CD4-positive, alpha-beta memory T cell (primary cell): ENCODE measurements around the gene MAP3K9. TPM values are rescaled to one million over a fixed set of nuclear protein-coding genes. Genes with fewer than 3 reads are reported as not detected.

Experiments
- CTCF ChIA-PET: fragments of 350-600 bp; sonication (Branson Sonifier 250); formaldehyde crosslinking; loops from one replicate; lab custom pipeline; 2021; ENCODE audit warnings: inconsistent platforms; ENCODE audit not compliant: partially characterized antibody; lab: Charles Lee
- POLR2A ChIA-PET: fragments of 350-600 bp; sonication (Branson Sonifier 250); formaldehyde crosslinking; loops from one replicate; lab custom pipeline; 2021; ENCODE audit not compliant: partially characterized antibody; lab: Charles Lee
- DNase-seq, 5 donors: peaks; one replicate each; pipeline versions ENCODE4 v3.0.0 to v3.0.0-alpha.2; 2020 to 2022; ENCODE audit warnings: mixed read lengths in 1 of 5
- H3K27ac ChIP-seq: one replicate; pipeline ENCODE4 v1.7.0; 2013; ENCODE audit warnings: low read depth, low read length
- H3K27me3 ChIP-seq: 2 replicates; pipeline ENCODE4 v1.7.0; 2013; ENCODE audit warnings: mild to moderate bottlenecking, low read length, moderate library complexity; ENCODE audit not compliant: insufficient read depth
- H3K36me3 ChIP-seq: 2 replicates; pipeline ENCODE4 v1.7.0; 2013; ENCODE audit warnings: mild to moderate bottlenecking, low read length, moderate library complexity; ENCODE audit not compliant: insufficient read depth
- H3K4me1 ChIP-seq: 2 replicates; pipeline ENCODE4 v1.7.0; 2013; ENCODE audit warnings: mild to moderate bottlenecking, low read length, moderate library complexity; ENCODE audit not compliant: insufficient read depth
- H3K4me3 ChIP-seq, 2 donors: one replicate each; pipeline ENCODE4 v1.7.0; 2013; ENCODE audit warnings: low read length in 2 of 2, mild to moderate bottlenecking in 1 of 2
- H3K9me3 ChIP-seq, 2 donors: one replicate each; pipeline ENCODE4 v1.7.0; 2013; ENCODE audit warnings: low read length in 2 of 2, control low read depth in 1 of 2; ENCODE audit not compliant: control insufficient read depth in 1 of 2
- H3K27ac Mint-ChIP-seq, 7 donors: one replicate each; pipeline ENCODE4 v1.8.0; 2020 to 2021; ENCODE audit warnings: mixed read lengths in 7 of 7, mild to moderate bottlenecking in 6 of 7, inconsistent platforms in 3 of 7, moderate library complexity in 3 of 7
- H3K27me3 Mint-ChIP-seq, 2 donors: one replicate each; pipeline ENCODE4 v1.8.0; 2020 to 2021; ENCODE audit warnings: mixed read lengths in 2 of 2
- H3K36me3 Mint-ChIP-seq, 2 donors: one replicate each; pipeline ENCODE4 v1.8.0; 2020 to 2021; ENCODE audit warnings: mixed read lengths in 2 of 2, inconsistent platforms in 1 of 2, mild to moderate bottlenecking in 1 of 2
- H3K4me1 Mint-ChIP-seq, 4 donors: one replicate each; pipeline ENCODE4 v1.8.0; 2020 to 2021; ENCODE audit warnings: mixed read lengths in 4 of 4, mild to moderate bottlenecking in 1 of 4
- H3K4me3 Mint-ChIP-seq, 8 donors: one replicate each; pipeline ENCODE4 v1.8.0; 2020 to 2021; ENCODE audit warnings: mixed read lengths in 8 of 8, mild to moderate bottlenecking in 7 of 8, moderate library complexity in 6 of 8, inconsistent platforms in 3 of 8
- H3K9me3 Mint-ChIP-seq, 8 donors: one replicate each; pipeline ENCODE4 v1.8.0; 2020 to 2021; ENCODE audit warnings: mixed read lengths in 8 of 8, mild to moderate bottlenecking in 5 of 8, inconsistent platforms in 3 of 8, moderate library complexity in 1 of 8
- intact Hi-C: fragments of 100-400 bp; cut with micrococcal nuclease; formaldehyde crosslinking; loops from one replicate; pipeline ENCODE4 v1.15.1; 2023
- polyA plus RNA-seq, 2 donors: library from polyadenylated mRNA; unstranded; fragments of 300-500 nt; fragmentation: Illumina TruSeq; gene quantifications; one replicate each; pipeline ENCODE4 v1.2.3, GENCODE V29; 2021
- total RNA-seq, 2 experiments: library from RNA; stranded (reverse); gene quantifications; one replicate each; pipeline ENCODE4 v1.2.3, GENCODE V29; 2021

MAP3K9 gene
- total and polyA plus RNA-seq, 4 experiments from 2014 or later: 0.47 to 6.4 (median 3.5) TPM

- Mint-ChIP-seq H3K36me3 (peaks cover 0 to 2% of the 10 kb centered on the region in 2 donors), H3K4me1 (no peaks in the 10 kb centered on the region), H3K4me3 (no peak overlapping the region), H3K27me3 (no peaks in the 10 kb centered on the region), H3K27ac (no peak overlapping the region), H3K9me3 (peaks cover 3 to 13% (median 8%) of the 10 kb centered on the region in 8 donors)
- intact Hi-C loops: no loop called here
- POLR2A ChIA-PET: no interaction called here
- Histone ChIP-seq H3K36me3 (no peaks in the 10 kb centered on the region), H3K9me3 (no peaks in the 10 kb centered on the region), H3K27me3 (no peaks in the 10 kb centered on the region), H3K4me3 (no peak overlapping the region), H3K27ac (no peak overlapping the region), H3K4me1 (no peaks in the 10 kb centered on the region)
- no peak for DNase-seq
- CTCF ChIA-PET: no interaction called here
These were observed 21.9 kb upstream of the MAP3K9 start for GRCh38 chr14:70830998-70831781.

- Histone ChIP-seq H3K27ac (no peak overlapping the region), H3K9me3 (no peaks in the 10 kb centered on the region), H3K4me3 (no peak overlapping the region), H3K27me3 (no peaks in the 10 kb centered on the region), H3K4me1 (no peaks in the 10 kb centered on the region), H3K36me3 (no peaks in the 10 kb centered on the region)
- H3K4me3 Mint-ChIP-seq: no peak overlapping the region
- DNase-seq: no peak
- CTCF ChIA-PET: interaction anchor here (1.1 to 3.9 kb wide), 4 partner anchors 11 to 195 kb away, joined by 3 to 26 read pairs (median 3); no protein-coding TSS in a partner anchor
- H3K27ac Mint-ChIP-seq: no peak overlapping the region
- intact Hi-C loops: no loop called here
- H3K36me3 Mint-ChIP-seq: no peaks in the 10 kb centered on the region
- no peaks in the 10 kb centered on the region for H3K27me3 Mint-ChIP-seq
- H3K9me3 Mint-ChIP-seq: no peaks in the 10 kb centered on the region
- H3K4me1 Mint-ChIP-seq: peaks cover 1 to 9% (median 4%) of the 10 kb centered on the region in 4 donors
- POLR2A ChIA-PET: interaction anchor here (1.7 kb wide), 1 partner anchor 79 kb away, joined by 6 read pairs; the partner anchor contains the start of gene PCNX1
These were observed 18.9 kb upstream of the MAP3K9 start for GRCh38 chr14:70828188-70828587.

DNA sequence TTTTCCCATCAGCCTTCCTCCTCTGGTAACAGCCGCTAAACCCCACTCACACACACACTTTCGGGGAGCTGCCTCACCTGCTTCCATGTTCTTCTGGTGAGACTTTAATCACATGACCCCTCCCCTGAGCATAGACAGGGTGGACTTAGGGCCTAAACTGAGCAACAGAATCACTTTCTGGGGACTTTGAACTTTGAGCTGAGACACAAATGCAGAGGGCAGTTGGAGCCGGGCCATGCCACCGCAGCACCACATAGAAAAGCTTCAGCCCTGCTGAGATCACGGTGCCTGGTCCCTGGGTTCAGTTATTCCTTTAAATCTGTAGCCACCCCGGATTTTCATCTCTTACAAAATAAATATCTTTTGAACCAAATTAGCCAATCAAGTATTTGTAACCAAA is 18.4 kb upstream of the MAP3K9 start:
- peaks cover 3% of the 10 kb centered on the region for H3K4me1 ChIP-seq
- H3K4me3 ChIP-seq: no peak overlapping the region
- no peaks in the 10 kb centered on the region for H3K9me3 ChIP-seq
- Mint-ChIP-seq H3K4me1 (peaks cover 5 to 13% (median 7%) of the 10 kb centered on the region in 4 donors), H3K27ac (no peak overlapping the region), H3K27me3 (no peaks in the 10 kb centered on the region), H3K4me3 (no peak overlapping the region), H3K36me3 (peaks cover 0 to 3% of the 10 kb centered on the region in 2 donors), H3K9me3 (no peaks in the 10 kb centered on the region)
- H3K36me3 ChIP-seq: no peaks in the 10 kb centered on the region
- no peak overlapping the region for H3K27ac ChIP-seq
- ChIA-PET CTCF (interaction anchor here (0.9 to 3.9 kb wide), 5 partner anchors 11 to 195 kb away, joined by 3 to 26 read pairs (median 3); no protein-coding TSS in a partner anchor), POLR2A (interaction anchor here (1.7 kb wide), 1 partner anchor 80 kb away, joined by 6 read pairs; the partner anchor contains the start of gene PCNX1)
- no peak for DNase-seq
- intact Hi-C loops: no loop called here
- no peaks in the 10 kb centered on the region for H3K27me3 ChIP-seq

GRCh38 chr14:70827347-70827746 is 18.0 kb upstream of the MAP3K9 start:
- no peak overlapping the region for H3K4me3 Mint-ChIP-seq
- POLR2A ChIA-PET: interaction anchor here (1.7 kb wide), 1 partner anchor 80 kb away, joined by 6 read pairs; the partner anchor contains the start of gene PCNX1
- H3K36me3 Mint-ChIP-seq: peaks cover 0 to 4% of the 10 kb centered on the region in 2 donors

DNA sequence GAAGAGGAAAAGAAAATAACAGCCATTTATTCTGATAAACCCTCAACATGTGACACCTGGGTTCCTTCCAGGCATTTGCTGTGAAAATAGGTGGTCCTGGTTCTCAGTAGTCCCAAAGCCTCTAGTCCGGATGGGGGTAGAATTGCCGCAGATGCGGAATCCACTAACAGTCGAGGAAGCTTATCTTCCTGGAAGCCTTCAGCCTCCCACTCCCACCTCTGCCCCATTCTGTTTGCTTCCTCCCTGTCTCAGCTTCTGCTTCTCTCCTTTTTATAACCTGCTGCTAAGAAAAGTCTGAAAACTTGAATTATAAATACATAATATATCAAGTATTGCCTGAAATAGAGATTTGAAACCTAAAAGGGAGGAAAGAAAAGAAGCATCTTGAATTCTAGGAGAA is 14.0 kb upstream of the MAP3K9 start:
- ChIA-PET POLR2A (interaction anchor here (0.7 to 1.1 kb wide), 3 partner anchors 48 to 118 kb away, joined by 3 to 4 read pairs (median 3); no protein-coding TSS in a partner anchor), CTCF (interaction anchor here (0.8 to 1.9 kb wide), 5 partner anchors 14 to 134 kb away, joined by 3 to 8 read pairs (median 4); partner anchors contain the start of genes MAP3K9 and PCNX1)
- peaks cover 0 to 4% of the 10 kb centered on the region in 2 donors for H3K36me3 Mint-ChIP-seq
- no peaks in the 10 kb centered on the region for H3K36me3 ChIP-seq
- H3K4me1 Mint-ChIP-seq: peaks cover 5 to 16% (median 10%) of the 10 kb centered on the region in 4 donors
- H3K9me3 Mint-ChIP-seq: no peaks in the 10 kb centered on the region
- H3K27me3 Mint-ChIP-seq: no peaks in the 10 kb centered on the region
- intact Hi-C loops: loop anchor here (5.0 kb wide), 1 partner anchor 49 kb away; no protein-coding TSS in a partner anchor
- no peaks in the 10 kb centered on the region for H3K9me3 ChIP-seq
- peaks cover 13% of the 10 kb centered on the region for H3K4me1 ChIP-seq
- H3K4me3 ChIP-seq: no peak overlapping the region
- no peak overlapping the region for H3K27ac ChIP-seq
- peak overlapping the region; percentile 83 to 93 (median 86) for H3K4me3 Mint-ChIP-seq
- no peaks in the 10 kb centered on the region for H3K27me3 ChIP-seq
- peak overlapping the region in 4 of 7 donors; percentile 13 to 69 (median 56) for H3K27ac Mint-ChIP-seq
- DNase-seq: no peak

More at GRCh38 chr14:70827347-70827746, 18.0 kb upstream of the MAP3K9 start:
- no peak overlapping the region for H3K27ac Mint-ChIP-seq
- no peaks in the 10 kb centered on the region for H3K9me3 Mint-ChIP-seq
- intact Hi-C loops: no loop called here
- H3K27me3 Mint-ChIP-seq: no peaks in the 10 kb centered on the region
- H3K27me3 ChIP-seq: no peaks in the 10 kb centered on the region
- no peak overlapping the region for H3K27ac ChIP-seq
- no peak for DNase-seq
- H3K36me3 ChIP-seq: no peaks in the 10 kb centered on the region
- H3K4me3 ChIP-seq: no peak overlapping the region
- H3K4me1 ChIP-seq: peaks cover 5% of the 10 kb centered on the region
- no peaks in the 10 kb centered on the region for H3K9me3 ChIP-seq
- CTCF ChIA-PET: interaction anchor here (0.9 to 3.9 kb wide), 5 partner anchors 10 to 194 kb away, joined by 3 to 26 read pairs (median 3); no protein-coding TSS in a partner anchor
- H3K4me1 Mint-ChIP-seq: peaks cover 5 to 16% (median 8%) of the 10 kb centered on the region in 4 donors

DNA sequence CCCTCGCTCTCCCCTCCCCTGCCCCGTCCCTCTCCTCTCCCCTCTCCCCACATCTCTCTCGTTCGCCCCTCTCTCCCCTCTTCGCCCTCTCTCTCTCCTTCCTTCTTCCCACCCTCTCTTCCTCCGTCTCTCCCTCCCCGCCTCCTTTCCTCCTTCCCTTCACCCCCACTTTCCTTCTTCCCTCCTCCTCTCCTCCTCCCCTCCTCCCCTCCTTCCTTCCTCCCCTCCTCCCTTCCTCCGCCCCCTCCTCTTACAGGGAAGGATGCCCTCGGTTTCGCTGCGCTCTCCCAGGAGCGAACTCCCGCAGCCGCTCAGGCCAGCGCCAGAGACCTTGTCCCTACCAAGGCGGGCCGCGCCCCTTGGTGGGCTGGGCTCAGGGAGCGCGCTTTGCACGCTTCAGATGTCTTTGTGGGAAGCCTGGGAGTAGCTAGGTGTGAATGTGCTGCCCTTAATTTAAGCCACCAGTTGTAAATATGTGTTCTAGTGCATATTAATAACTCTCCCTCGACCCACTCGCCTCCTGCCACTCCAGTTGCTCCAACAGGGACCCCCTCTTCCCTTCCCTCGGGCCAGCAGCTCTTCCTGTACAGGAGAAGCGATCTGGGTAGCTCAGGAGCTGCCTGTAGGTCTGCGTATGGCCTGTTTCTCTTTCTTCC is 13.3 kb upstream of the MAP3K9 start:
- intact Hi-C loops: loop anchor here (5.0 kb wide), 1 partner anchor 50 kb away; no protein-coding TSS in a partner anchor
- Histone ChIP-seq H3K4me1 (peaks cover 13% of the 10 kb centered on the region), H3K27ac (peak overlapping the region; percentile 14), H3K4me3 (peak overlapping the region; percentile 17 to 73), H3K27me3 (no peaks in the 10 kb centered on the region), H3K9me3 (no peaks in the 10 kb centered on the region), H3K36me3 (no peaks in the 10 kb centered on the region)
- Mint-ChIP-seq H3K36me3 (peaks cover 0 to 4% of the 10 kb centered on the region in 2 donors), H3K4me1 (peaks cover 9 to 20% (median 14%) of the 10 kb centered on the region in 4 donors), H3K9me3 (no peaks in the 10 kb centered on the region), H3K4me3 (peak overlapping the region; percentile 83 to 93 (median 86)), H3K27me3 (no peaks in the 10 kb centered on the region), H3K27ac (peak overlapping the region in 6 of 7 donors; percentile 19 to 76 (median 64))
- peak in 1 of 5 donors; percentile 11 for DNase-seq
- CTCF ChIA-PET: interaction anchor here (0.8 to 2.8 kb wide), 8 partner anchors 13 to 134 kb away, joined by 3 to 25 read pairs (median 4); partner anchors contain the start of genes MAP3K9 and PCNX1
- POLR2A ChIA-PET: interaction anchor here (0.8 to 2.7 kb wide), 8 partner anchors 14 to 165 kb away, joined by 3 to 13 read pairs (median 4); partner anchors contain the start of genes MAP3K9 and PCNX1
